Stomach (tissue), 4 donors: ENCODE data around the gene SLC24A3.

ENCODE experiments used
- POLR2A ChIP-seq, 4 donors: fragments of 450-650 bp; IDR thresholded peaks; one replicate each; pipeline ENCODE4 v1.6.1; 2016; ENCODE audit warnings: antibody characterized with exemption in 4 of 4, control low read depth in 2 of 4, mild to moderate bottlenecking in 1 of 4, moderate library complexity in 1 of 4
- POLR2AphosphoS5 ChIP-seq, 3 donors: sonication (generic); formaldehyde crosslinking; IDR thresholded peaks; one replicate each; pipeline ENCODE4 v1.6.1; 2016; ENCODE audit warnings: antibody characterized with exemption in 3 of 3

DNA sequence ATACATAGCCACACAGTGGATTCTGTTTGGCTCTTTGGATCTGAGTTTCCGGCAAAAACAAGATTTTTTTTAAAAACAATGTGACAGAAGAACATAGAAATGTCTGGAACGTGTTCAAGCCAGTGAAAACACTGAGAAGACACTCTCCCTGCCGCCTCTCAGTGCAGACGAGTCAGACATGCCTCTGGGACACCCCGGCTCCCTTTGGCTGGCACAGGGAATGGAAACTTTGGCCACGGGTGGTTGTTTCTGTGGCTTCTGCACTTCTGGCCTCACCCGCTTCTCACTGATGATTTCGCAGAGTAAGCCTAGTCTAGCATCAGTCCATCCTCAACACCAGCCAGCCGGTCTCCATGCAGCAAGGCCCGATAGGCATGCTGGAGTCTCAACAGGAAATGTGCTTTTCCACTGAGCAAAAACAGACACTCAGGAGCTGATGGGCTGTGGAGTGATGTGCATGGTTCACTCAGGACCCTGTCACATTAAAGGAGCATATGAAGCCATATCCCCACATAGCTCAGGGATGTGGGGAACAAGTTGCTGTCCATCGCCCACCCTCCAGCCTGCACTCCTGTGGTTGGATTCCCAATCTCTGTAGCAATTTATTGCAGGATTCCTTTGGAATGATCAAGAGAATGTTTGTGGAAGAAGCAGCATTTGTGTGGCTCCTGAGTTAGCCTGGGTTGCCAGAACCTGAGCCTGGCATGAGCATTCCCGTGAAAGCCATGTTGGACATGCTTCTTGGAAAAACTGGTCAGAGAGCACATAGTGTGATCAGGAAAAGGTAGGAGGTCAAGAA, 283.7 kb downstream of the SLC24A3 start:
- no peak for TF ChIP-seq POLR2A (IDR thresholded peaks at IDR 0.05)
- no peak for TF ChIP-seq POLR2AphosphoS5 (IDR thresholded peaks at IDR 0.05)
